ENCODE data around the gene FBXO31. TPM values are rescaled to one million over a fixed set of nuclear protein-coding genes. Genes with fewer than 3 reads are reported as not detected.
A peak's percentile ranks its signal among the peaks of the same experiment; 100 is the strongest.

Gene FBXO31
- total RNA-seq, 1 donor from 2014 or later = 93.3 TPM

GRCh38 chr16:87330257-87330624 lies 53.3 kb downstream of the FBXO31 start:
- Histone ChIP-seq H3K36me3 (peaks cover 4 to 55% of the 10 kb centered on the region in 2 donors), H3K4me1 (peaks cover 9% of the 10 kb centered on the region), H3K4me3 (no peak overlapping the region), H3K27me3 (no peaks in the 10 kb centered on the region), H3K27ac (no peak overlapping the region), H3K9me3 (no peaks in the 10 kb centered on the region)
- DNase-seq (ENCODE audit: extremely low spot score in 2 of 2) = no peak
- TF ChIP-seq POLR2AphosphoS5 (IDR thresholded peaks at IDR 0.05; ENCODE audit: insufficient read depth in 1 of 2, low read depth in 1 of 2) = no peak
- TF ChIP-seq POLR2A (IDR thresholded peaks at IDR 0.05) = no peak
- TF ChIP-seq, protein P1, sequence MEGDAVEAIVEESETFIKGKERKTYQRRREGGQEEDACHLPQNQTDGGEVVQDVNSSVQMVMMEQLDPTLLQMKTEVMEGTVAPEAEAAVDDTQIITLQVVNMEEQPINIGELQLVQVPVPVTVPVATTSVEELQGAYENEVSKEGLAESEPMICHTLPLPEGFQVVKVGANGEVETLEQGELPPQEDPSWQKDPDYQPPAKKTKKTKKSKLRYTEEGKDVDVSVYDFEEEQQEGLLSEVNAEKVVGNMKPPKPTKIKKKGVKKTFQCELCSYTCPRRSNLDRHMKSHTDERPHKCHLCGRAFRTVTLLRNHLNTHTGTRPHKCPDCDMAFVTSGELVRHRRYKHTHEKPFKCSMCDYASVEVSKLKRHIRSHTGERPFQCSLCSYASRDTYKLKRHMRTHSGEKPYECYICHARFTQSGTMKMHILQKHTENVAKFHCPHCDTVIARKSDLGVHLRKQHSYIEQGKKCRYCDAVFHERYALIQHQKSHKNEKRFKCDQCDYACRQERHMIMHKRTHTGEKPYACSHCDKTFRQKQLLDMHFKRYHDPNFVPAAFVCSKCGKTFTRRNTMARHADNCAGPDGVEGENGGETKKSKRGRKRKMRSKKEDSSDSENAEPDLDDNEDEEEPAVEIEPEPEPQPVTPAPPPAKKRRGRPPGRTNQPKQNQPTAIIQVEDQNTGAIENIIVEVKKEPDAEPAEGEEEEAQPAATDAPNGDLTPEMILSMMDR (IDR thresholded peaks at IDR 0.05) = no peak
- intact Hi-C loops (cut with DNase I) = no loop called here

GRCh38 chr16:87329436-87330256 lies 53.9 kb downstream of the FBXO31 start:
- no peak for TF ChIP-seq POLR2AphosphoS5 (IDR thresholded peaks at IDR 0.05; ENCODE audit: insufficient read depth in 1 of 2, low read depth in 1 of 2)
- TF ChIP-seq POLR2A (IDR thresholded peaks at IDR 0.05) = no peak
- TF ChIP-seq, protein P1 (IDR thresholded peaks at IDR 0.05) = no peak
- peaks cover 4 to 49% of the 10 kb centered on the region in 2 donors for H3K36me3 ChIP-seq

DNA sequence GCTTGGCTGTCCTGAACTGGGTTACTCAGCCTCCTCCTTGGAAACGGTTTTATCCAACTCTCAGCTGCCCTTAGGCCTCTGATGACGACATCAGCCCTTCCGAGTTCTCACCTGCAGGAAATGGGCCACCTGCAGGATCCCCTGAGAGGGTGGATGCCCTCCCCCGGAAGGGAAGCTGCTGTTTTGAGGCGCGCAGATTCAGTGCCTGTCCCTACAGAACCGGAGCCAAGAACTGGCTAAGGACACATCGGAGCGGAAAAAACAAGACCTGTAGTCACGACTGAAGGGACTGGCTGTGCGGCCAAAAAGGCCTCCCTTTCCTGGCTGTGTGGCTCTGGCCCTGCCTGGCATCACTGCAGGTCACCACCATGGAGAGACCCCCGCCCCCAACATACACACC lies 54.7 kb downstream of the FBXO31 start:
- peak overlapping the region; percentile 3 for H3K27ac ChIP-seq

More at GRCh38 chr16:87329436-87330256, 53.9 kb downstream of the FBXO31 start:
- H3K27me3 ChIP-seq = no peaks in the 10 kb centered on the region
- DNase-seq (ENCODE audit: extremely low spot score in 2 of 2) = no peak
- no peak overlapping the region for H3K4me3 ChIP-seq
- intact Hi-C loops (cut with DNase I) = loop anchor here (5.0 kb wide), 1 partner anchor 53 kb away; the partner anchor contains the start of gene FBXO31
- H3K27ac ChIP-seq = no peak overlapping the region
- peaks cover 13% of the 10 kb centered on the region for H3K4me1 ChIP-seq
- no peaks in the 10 kb centered on the region for H3K9me3 ChIP-seq

GRCh38 chr16:87327798-87328495 lies 55.6 kb downstream of the FBXO31 start:
- Histone ChIP-seq H3K27me3 (no peaks in the 10 kb centered on the region), H3K4me1 (peaks cover 13% of the 10 kb centered on the region), H3K27ac (peak overlapping the region; percentile 3), H3K36me3 (peaks cover 4 to 33% of the 10 kb centered on the region in 2 donors), H3K4me3 (no peak overlapping the region), H3K9me3 (no peaks in the 10 kb centered on the region)
- DNase-seq (ENCODE audit: extremely low spot score in 2 of 2) = no peak
- intact Hi-C loops (cut with DNase I) = loop anchor here (5.0 kb wide), 1 partner anchor 54 kb away; the partner anchor contains the start of gene FBXO31
- no peak for TF ChIP-seq POLR2AphosphoS5 (IDR thresholded peaks at IDR 0.05; ENCODE audit: insufficient read depth in 1 of 2, low read depth in 1 of 2)
- no peak for TF ChIP-seq POLR2A (IDR thresholded peaks at IDR 0.05)
- TF ChIP-seq, protein P1 (IDR thresholded peaks at IDR 0.05) = no peak

More for the DNA sequence above, 54.7 kb downstream of the FBXO31 start:
- intact Hi-C loops (cut with DNase I) = loop anchor here (5.0 kb wide), 1 partner anchor 53 kb away; the partner anchor contains the start of gene FBXO31
- Histone ChIP-seq H3K27me3 (no peaks in the 10 kb centered on the region), H3K4me1 (peaks cover 13% of the 10 kb centered on the region), H3K4me3 (no peak overlapping the region), H3K9me3 (no peaks in the 10 kb centered on the region), H3K36me3 (peaks cover 4 to 41% of the 10 kb centered on the region in 2 donors)
- DNase-seq (ENCODE audit: extremely low spot score in 2 of 2) = no peak
- TF ChIP-seq, protein P1 (IDR thresholded peaks at IDR 0.05) = no peak
- peak; percentile 53 to 69 for TF ChIP-seq POLR2AphosphoS5 (IDR thresholded peaks at IDR 0.05; ENCODE audit: insufficient read depth in 1 of 2, low read depth in 1 of 2)
